Panc1 (cell line): ENCODE data around the gene METTL23. TPM values are rescaled to one million over a fixed set of nuclear protein-coding genes. Genes with fewer than 3 reads are reported as not detected.
A peak's percentile ranks its signal among the peaks of the same experiment; 100 is the strongest.
"Not testable (repeated sequence)": the region's sequence is repeated elsewhere in the genome, so short reads cannot be mapped to it uniquely, and the experiment has no call there.

Experiments used
- ATAC-seq: fragments of 200-7000 bp; cut with Tn5 transposase; 2 replicates; pipeline ENCODE4 v1.9.1; 2020; ENCODE audit warnings: mild to moderate bottlenecking, moderate library complexity
- BruUV-seq: library from RNA; stranded (reverse); fragments of 400-500 nt; replicated peaks from 2 replicates; lab custom pipeline; 2021; lab: Mats Ljungman, UMichigan
- CTCF ChIA-PET: fragments of 300-600 bp; sonication (Branson Sonifier 250); formaldehyde crosslinking; loops from one replicate; lab custom pipeline; 2022; ENCODE audit warnings: antibody characterized with exemption; lab: Charles Lee
- POLR2A ChIA-PET: fragments of 300-600 bp; sonication (Branson Sonifier 250); formaldehyde crosslinking; loops from one replicate; lab custom pipeline; 2022; ENCODE audit warnings: antibody characterized with exemption; lab: Charles Lee
- DNase-seq: peaks from one replicate; pipeline ENCODE4 v3.0.0-alpha.2; 2010; ENCODE audit warnings: low read depth, low spot score
- H3K27ac ChIP-seq: 2 replicates; pipeline ENCODE4 v1.5.1; 2011; ENCODE audit warnings: mild to moderate bottlenecking, low read length, inconsistent platforms
- H3K27me3 ChIP-seq: fragments of 200-500 bp; sonication (Bioruptor generic); 2 replicates; pipeline ENCODE4 v1.6.0; 2014; ENCODE audit warnings: low read length, inconsistent platforms; ENCODE audit not compliant: control insufficient read depth, insufficient read depth
- H3K36me3 ChIP-seq: fragments of 200-500 bp; sonication (Bioruptor generic); 2 replicates; pipeline ENCODE4 v1.5.1; 2014; ENCODE audit warnings: inconsistent platforms, mild to moderate bottlenecking, low read length, moderate library complexity; ENCODE audit not compliant: control insufficient read depth, insufficient read depth
- H3K4me1 ChIP-seq: 2 replicates; pipeline ENCODE4 v1.5.1; 2011; ENCODE audit warnings: inconsistent platforms, mild to moderate bottlenecking, low read length, moderate library complexity; ENCODE audit not compliant: control insufficient read depth, insufficient read depth
- H3K4me3 ChIP-seq, 2 experiments: 2 replicates each; pipeline ENCODE4 v1.5.1; 2011 to 2012; ENCODE audit warnings: low read depth in 2 of 2, low read length in 2 of 2, mild to moderate bottlenecking in 2 of 2, inconsistent platforms in 1 of 2, moderate library complexity in 1 of 2
- H3K9me3 ChIP-seq: fragments of 200-500 bp; sonication (Bioruptor generic); 2 replicates; pipeline ENCODE4 v1.5.1; 2014; ENCODE audit warnings: low read depth, mild to moderate bottlenecking, inconsistent platforms, low read length, moderate library complexity; ENCODE audit not compliant: control insufficient read depth, insufficient read depth
- CTCF ChIP-seq: fragments of 450-650 bp; IDR thresholded peaks from 2 replicates; pipeline ENCODE4 v1.5.1; 2017; ENCODE audit warnings: mild to moderate bottlenecking
- POLR2AphosphoS5 ChIP-seq: IDR thresholded peaks from 2 replicates; pipeline ENCODE4 v1.6.1; 2012; ENCODE audit warnings: mild to moderate bottlenecking, low read depth, low read length, moderate library complexity
- REST ChIP-seq, 2 experiments: IDR thresholded peaks; 2 replicates each; pipeline ENCODE4 v1.6.1; 2011 to 2012; ENCODE audit warnings: low read depth in 2 of 2, control low read depth in 1 of 2, low read length in 1 of 2, mild to moderate bottlenecking in 1 of 2, moderate library complexity in 1 of 2; ENCODE audit not compliant: insufficient read depth in 1 of 2
- SIN3A ChIP-seq: IDR thresholded peaks from 2 replicates; pipeline ENCODE4 v1.6.1; 2012; ENCODE audit warnings: low read depth, mild to moderate bottlenecking, low read length, moderate library complexity, borderline replicate concordance; ENCODE audit not compliant: insufficient read depth
- TCF7L2 ChIP-seq: IDR thresholded peaks from 2 replicates; pipeline ENCODE4 v1.6.1; 2011; ENCODE audit warnings: mild to moderate bottlenecking, low read depth, low read length, inconsistent platforms
- in situ Hi-C: cut with HindIII; loops from 2 replicates; pipeline ENCODE4 v1.10.0; 2016; ENCODE audit warnings: low sequenced_read_pairs, low pct_unique_long_range_greater_than_20kb
- intact Hi-C: fragments of 100-400 bp; cut with micrococcal nuclease; formaldehyde crosslinking; loops from one replicate; pipeline ENCODE4 v1.10.0; 2022; ENCODE audit not compliant: unreplicated experiment
- total RNA-seq: library from RNA; stranded (reverse); gene quantifications from one replicate; pipeline ENCODE4 v1.2.1, GENCODE V29; 2021; ENCODE audit not compliant: unreplicated experiment

The METTL23 gene
- total RNA-seq, 1 experiment from 2014 or later, result 42.8 TPM

DNA sequence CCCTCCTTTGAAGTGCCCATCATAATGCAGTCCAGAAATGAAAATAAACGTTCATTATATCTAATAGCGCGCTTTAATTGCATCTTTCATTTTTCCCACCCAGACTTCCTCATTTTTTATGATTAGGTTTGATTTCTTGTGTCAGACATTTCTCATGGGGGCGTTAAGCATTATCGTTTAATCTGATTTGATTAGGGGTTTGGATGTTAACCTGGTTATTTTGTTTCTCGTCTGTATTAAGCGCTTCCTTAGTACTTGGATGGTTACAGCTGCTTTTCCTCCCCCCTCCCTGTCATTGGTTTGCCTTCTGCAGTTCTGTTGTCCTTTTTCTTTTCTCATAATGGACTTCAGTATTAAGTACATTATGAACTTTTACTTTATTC is 11.8 kb downstream of the METTL23 start:
- BruUV-seq, result TSS peak; percentile 77
- no peak for TF ChIP-seq TCF7L2
- TF ChIP-seq REST (IDR thresholded peaks at IDR 0.05; ENCODE audit: insufficient read depth in 1 of 2, low read depth in 2 of 2, low read length in 1 of 2), result no peak
- TF ChIP-seq POLR2AphosphoS5, result no peak
- no peak for TF ChIP-seq SIN3A
- no peak for TF ChIP-seq CTCF
- Histone ChIP-seq H3K4me3 (peak overlapping the region; percentile 75 to 96), H3K4me1 (peaks cover 34% of the 10 kb centered on the region), H3K27me3 (no peaks in the 10 kb centered on the region), H3K36me3 (peaks cover 44% of the 10 kb centered on the region), H3K9me3 (no peaks in the 10 kb centered on the region), H3K27ac (peak overlapping the region; percentile 91)
- ATAC-seq, result no peak
- no peak for DNase-seq
- intact Hi-C loops (no loop called here), in situ Hi-C loops (no loop called here)
- ChIA-PET POLR2A (interaction anchor here (0.5 kb wide), 1 partner anchor 11 kb away, joined by 5 read pairs; no protein-coding TSS in a partner anchor), CTCF (interaction anchor here (0.6 kb wide), 1 partner anchor 16 kb away, joined by 4 read pairs; no protein-coding TSS in a partner anchor)

DNA sequence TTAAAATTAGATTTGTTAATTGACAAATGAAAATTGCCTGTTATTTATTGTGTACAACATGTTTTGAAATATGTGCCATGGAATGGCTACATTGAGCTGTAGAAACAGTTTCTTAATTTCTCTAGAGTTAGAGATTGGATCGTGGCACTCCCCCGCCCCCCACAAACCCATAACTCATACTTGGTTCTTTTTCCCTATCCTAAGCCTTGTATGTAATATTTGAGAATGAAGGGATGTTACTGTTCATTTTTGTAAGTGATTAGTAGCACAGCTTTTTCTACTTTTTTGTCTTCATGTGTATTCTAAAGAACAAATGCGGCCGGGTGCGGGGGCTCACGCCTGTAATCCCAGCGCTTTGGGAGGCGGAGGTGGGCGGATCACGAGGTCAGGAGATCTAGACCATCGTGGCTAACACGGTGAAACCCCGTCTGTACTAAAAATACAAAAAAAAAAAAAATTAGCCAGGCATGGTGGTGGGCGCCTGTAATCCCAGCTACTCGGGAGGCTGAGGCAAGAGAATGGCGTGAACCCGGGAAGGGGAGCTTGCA is 13.0 kb downstream of the METTL23 start:
- peak overlapping the region in 1 of 2 experiments; percentile 96; a peak in 2 of 4 replicates for H3K4me3 ChIP-seq
- in situ Hi-C loops, DNase-seq, ATAC-seq, intact Hi-C loops, BruUV-seq, H3K9me3 ChIP-seq, H3K27me3 ChIP-seq: not testable (repeated sequence)
- POLR2A ChIA-PET, result interaction anchor here (0.6 to 0.7 kb wide), 3 partner anchors 28 to 67 kb away, joined by 3 to 7 read pairs (median 6); no protein-coding TSS in a partner anchor
- peaks cover 23% of the 10 kb centered on the region for H3K4me1 ChIP-seq
- CTCF ChIA-PET, result interaction anchor here (0.6 kb wide), 1 partner anchor 109 kb away, joined by 3 read pairs; no protein-coding TSS in a partner anchor
- H3K27ac ChIP-seq, result peak overlapping the region; percentile 91
- H3K36me3 ChIP-seq, result peaks cover 33% of the 10 kb centered on the region
